GM18507 (cell line): ENCODE measurements around the gene GRM5.

Source experiments
- DNase-seq: peaks from one replicate; pipeline ENCODE4 v3.0.0; 2011; ENCODE audit warnings: low read depth; ENCODE audit not compliant: insufficient read length; ENCODE audit errors: extremely low spot score
- FAIRE-seq: peaks from 2 replicates; lab custom pipeline; 2011; peaks lifted over from hg19 to GRCh38; lab: Jason Lieb, UNC

GRM5 gene

GRCh38 chr11:88523386-88524071 is 542.3 kb downstream of the GRM5 start:
- DNase-seq: no peak
- FAIRE-seq: no peak

GRCh38 chr11:88522624-88523385 is 543.0 kb downstream of the GRM5 start:
- DNase-seq: no peak
- FAIRE-seq: no peak

GRCh38 chr11:88521799-88522201 is 544.0 kb downstream of the GRM5 start:
- FAIRE-seq (no peak), DNase-seq (no peak)

GRCh38 chr11:88521399-88521798 is 544.4 kb downstream of the GRM5 start:
- DNase-seq (no peak), FAIRE-seq (no peak)

- DNase-seq: no peak
- FAIRE-seq: no peak
These were observed 545.4 kb downstream of the GRM5 start for GRCh38 chr11:88520391-88520790.

- DNase-seq (no peak), FAIRE-seq (no peak)
These were observed 550.8 kb downstream of the GRM5 start for GRCh38 chr11:88515002-88515401.

- FAIRE-seq (no peak), DNase-seq (no peak)
These were observed 554.8 kb downstream of the GRM5 start for GRCh38 chr11:88511006-88511405.

GRCh38 chr11:88508759-88509581 is 556.8 kb downstream of the GRM5 start:
- no peak for FAIRE-seq
- peak; percentile 2 for DNase-seq

- DNase-seq (no peak), FAIRE-seq (no peak)
These were observed 557.4 kb downstream of the GRM5 start for GRCh38 chr11:88508418-88508758.

GRCh38 chr11:88507771-88508417 is 557.9 kb downstream of the GRM5 start:
- no peak for FAIRE-seq

GRCh38 chr11:88501541-88501940 is 564.2 kb downstream of the GRM5 start:
- DNase-seq: no peak
- FAIRE-seq: no peak

More at GRCh38 chr11:88507771-88508417, 557.9 kb downstream of the GRM5 start:
- no peak for DNase-seq

GRCh38 chr11:88495836-88496235 is 569.9 kb downstream of the GRM5 start:
- DNase-seq (no peak), FAIRE-seq (no peak)

- FAIRE-seq: no peak
These were observed 570.9 kb downstream of the GRM5 start for GRCh38 chr11:88494848-88495247.

GRCh38 chr11:88491674-88492073 is 574.1 kb downstream of the GRM5 start:
- FAIRE-seq: no peak
- DNase-seq: no peak

More at GRCh38 chr11:88494848-88495247, 570.9 kb downstream of the GRM5 start:
- DNase-seq: no peak

GRCh38 chr11:88489030-88489429 is 576.8 kb downstream of the GRM5 start:
- DNase-seq (no peak), FAIRE-seq (no peak)

GRCh38 chr11:88487646-88488045 is 578.1 kb downstream of the GRM5 start:
- DNase-seq (no peak), FAIRE-seq (no peak)

- FAIRE-seq (peak; percentile 89), DNase-seq (peak; percentile 33)
These were observed 580.7 kb downstream of the GRM5 start for GRCh38 chr11:88484873-88485621.

- FAIRE-seq (no peak), DNase-seq (no peak)
These were observed 582.9 kb downstream of the GRM5 start for GRCh38 chr11:88482871-88483301.

GRCh38 chr11:88480223-88480622 is 585.6 kb downstream of the GRM5 start:
- FAIRE-seq: no peak
- no peak for DNase-seq
